ENCODE results near the gene TNFAIP8L3. TPM values are rescaled to one million over a fixed set of nuclear protein-coding genes. Genes with fewer than 3 reads are reported as not detected.

The TNFAIP8L3 gene
- total and polyA plus RNA-seq, 2 of the 4 experiments (the other 2 are of a cell fraction): 0.29 to 0.90 TPM

DNA sequence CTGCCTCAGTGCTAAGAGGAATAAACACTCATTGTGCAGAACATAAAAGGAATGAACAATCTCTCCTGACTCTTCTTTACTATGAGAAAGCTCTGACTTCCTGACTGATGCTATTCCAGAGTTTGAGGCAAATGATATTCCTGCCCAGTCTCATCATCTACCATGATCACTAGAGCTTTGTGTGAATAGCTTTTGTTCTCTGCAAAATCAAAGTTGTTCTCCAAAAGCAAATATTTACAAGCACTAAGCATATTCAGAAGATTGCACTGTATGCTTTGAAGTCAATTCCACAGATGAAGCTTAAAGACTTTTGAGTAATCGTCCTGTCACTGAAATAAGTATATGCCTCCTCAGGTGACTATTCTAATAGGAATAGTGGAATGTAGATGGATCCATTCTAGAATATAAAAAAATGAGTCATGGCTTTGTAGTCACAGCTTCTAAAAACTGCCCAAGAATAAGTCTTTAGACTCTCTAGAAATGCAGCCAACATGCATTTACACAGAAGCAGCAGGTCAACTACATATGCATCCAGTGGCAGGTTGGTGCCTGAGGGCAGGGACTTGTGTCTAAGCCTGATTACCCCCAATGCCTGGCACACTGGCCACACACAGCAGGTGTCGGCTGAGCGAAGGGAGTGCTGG lies 34.6 kb downstream of the TNFAIP8L3 start:
- Histone ChIP-seq H3K4ac (ENCODE audit: low read depth, low read length) (no peak overlapping the region), H2AFZ (replicated peaks; ENCODE audit: low read length, poor library complexity) (no peak overlapping the region), H3K56ac (ENCODE audit: extremely low read depth, insufficient read depth, low read length) (no peak overlapping the region), H3K9ac (ENCODE audit: low read depth, low read length) (no peak overlapping the region), H3K79me1 (ENCODE audit: low read depth in 1 of 2, low read length in 2 of 2) (no peaks in the 10 kb centered on the region), H2AK9ac (replicated peaks; ENCODE audit: low read depth, low read length, poor library complexity) (no peak overlapping the region), H4K5ac (ENCODE audit: low read depth, low read length) (no peak overlapping the region), H3K27ac (ENCODE audit: insufficient read depth, low read length) (no peak overlapping the region), H3K18ac (ENCODE audit: low read depth, low read length) (no peak overlapping the region), H2BK15ac (ENCODE audit: low read depth, low read length) (no peak overlapping the region), H4K20me1 (ENCODE audit: insufficient read depth, low read length) (no peaks in the 10 kb centered on the region), H4K91ac (ENCODE audit: insufficient read depth, low read depth, low read length) (no peak overlapping the region), H2BK5ac (ENCODE audit: low read depth, low read length, poor library complexity, severe bottlenecking) (no peak overlapping the region), H3K9me1 (ENCODE audit: insufficient read depth, low read length) (no peaks in the 10 kb centered on the region), H3K9me3 (ENCODE audit: control insufficient read depth, insufficient read depth, low read length) (no peaks in the 10 kb centered on the region), H3K4me3 (ENCODE audit: insufficient read depth, low read depth, low read length) (no peak overlapping the region), H3K36me3 (ENCODE audit: control insufficient read depth, insufficient read depth, low read length) (no peaks in the 10 kb centered on the region), H3K23ac (ENCODE audit: low read depth, low read length) (no peak overlapping the region), H2BK20ac (ENCODE audit: low read depth, low read length) (no peak overlapping the region), H4K8ac (ENCODE audit: low read depth in 2 of 2, low read length in 2 of 2) (no peak overlapping the region), H2AK5ac (ENCODE audit: low read depth, low read length) (no peak overlapping the region), H3K27me3 (ENCODE audit: control insufficient read depth, insufficient read depth, low read length) (peaks cover 4% of the 10 kb centered on the region; the same call in 1 of the 2 replicates), H3K14ac (replicated peaks; ENCODE audit: low read depth, low read length) (no peak overlapping the region), H3K4me1 (ENCODE audit: control insufficient read depth, insufficient read depth, low read length) (no peaks in the 10 kb centered on the region), H2BK120ac (ENCODE audit: low read depth, low read length) (no peak overlapping the region), H3K4me2 (ENCODE audit: low read depth, low read length) (no peak overlapping the region)
- WGBS, 2 experiments (ENCODE audit: extremely low coverage in 2 of 2, insufficient read length in 1 of 2): no CpG with 5 or more reads among the region's 3 CpGs
- no peak for ATAC-seq (ENCODE audit: low read depth)
- no peak for TF ChIP-seq RFX5 (IDR thresholded peaks at IDR 0.05; ENCODE audit: low read depth, low read length)
- no peak for TF ChIP-seq NFE2L2 (IDR thresholded peaks at IDR 0.05; ENCODE audit: low read depth, low read length)
- TF ChIP-seq, protein P1, sequence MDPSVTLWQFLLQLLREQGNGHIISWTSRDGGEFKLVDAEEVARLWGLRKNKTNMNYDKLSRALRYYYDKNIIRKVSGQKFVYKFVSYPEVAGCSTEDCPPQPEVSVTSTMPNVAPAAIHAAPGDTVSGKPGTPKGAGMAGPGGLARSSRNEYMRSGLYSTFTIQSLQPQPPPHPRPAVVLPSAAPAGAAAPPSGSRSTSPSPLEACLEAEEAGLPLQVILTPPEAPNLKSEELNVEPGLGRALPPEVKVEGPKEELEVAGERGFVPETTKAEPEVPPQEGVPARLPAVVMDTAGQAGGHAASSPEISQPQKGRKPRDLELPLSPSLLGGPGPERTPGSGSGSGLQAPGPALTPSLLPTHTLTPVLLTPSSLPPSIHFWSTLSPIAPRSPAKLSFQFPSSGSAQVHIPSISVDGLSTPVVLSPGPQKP (IDR thresholded peaks at IDR 0.05; ENCODE audit: borderline replicate concordance, low read depth, low read length): no peak
- TF ChIP-seq RCOR1 (IDR thresholded peaks at IDR 0.05; ENCODE audit: insufficient replicate concordance, low read length): no peak
- TF ChIP-seq MAZ (IDR thresholded peaks at IDR 0.05; ENCODE audit: borderline replicate concordance, low read depth, low read length): no peak
- TF ChIP-seq, protein P2, sequence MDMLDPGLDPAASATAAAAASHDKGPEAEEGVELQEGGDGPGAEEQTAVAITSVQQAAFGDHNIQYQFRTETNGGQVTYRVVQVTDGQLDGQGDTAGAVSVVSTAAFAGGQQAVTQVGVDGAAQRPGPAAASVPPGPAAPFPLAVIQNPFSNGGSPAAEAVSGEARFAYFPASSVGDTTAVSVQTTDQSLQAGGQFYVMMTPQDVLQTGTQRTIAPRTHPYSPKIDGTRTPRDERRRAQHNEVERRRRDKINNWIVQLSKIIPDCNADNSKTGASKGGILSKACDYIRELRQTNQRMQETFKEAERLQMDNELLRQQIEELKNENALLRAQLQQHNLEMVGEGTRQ (IDR thresholded peaks at IDR 0.05; ENCODE audit: low read depth, low read length): no peak
- no peak for TF ChIP-seq SMC3 (IDR thresholded peaks at IDR 0.05; ENCODE audit: low read depth, low read length)
- TF ChIP-seq CEBPB (IDR thresholded peaks at IDR 0.05; ENCODE audit: low read depth, low read length): no peak
- no peak for TF ChIP-seq MAFK (IDR thresholded peaks at IDR 0.05; ENCODE audit: low read depth, low read length)
- no peak for TF ChIP-seq MXI1 (IDR thresholded peaks at IDR 0.05; ENCODE audit: borderline replicate concordance, low read depth, low read length)
- no peak for TF ChIP-seq CTCF (conservative IDR thresholded peaks at IDR 0.05; ENCODE audit: low read depth, low read length)
- no peak for TF ChIP-seq CHD1 (IDR thresholded peaks at IDR 0.05; ENCODE audit: low read depth, low read length)
- TF ChIP-seq POLR2A (IDR thresholded peaks at IDR 0.05; ENCODE audit: low read depth, low read length): no peak
- no peak for TF ChIP-seq BHLHE40 (IDR thresholded peaks at IDR 0.05; ENCODE audit: low read depth, low read length)
- no peak for TF ChIP-seq FOS (IDR thresholded peaks at IDR 0.05; ENCODE audit: low read depth, low read length)
- no peak for TF ChIP-seq RAD21 (IDR thresholded peaks at IDR 0.05; ENCODE audit: low read length)
- intact Hi-C loops (cut with micrococcal nuclease): no loop called here
- ChIA-PET POLR2A (ENCODE audit: unreplicated experiment) (no interaction called here), CTCF (no interaction called here)
- in situ Hi-C loops (cut with MboI; ENCODE audit: low sequenced_read_pairs): no loop called here
- BruUV-seq (replicated peaks): no TSS peak
- dilution Hi-C loops (cut with HindIII; ENCODE audit: low sequenced_read_pairs, unreplicated experiment): no loop called here
- DNase-seq: no peak
